WTC11 (cell line): ENCODE data around the gene SSU72. TPM values are rescaled to one million over a fixed set of nuclear protein-coding genes. Genes with fewer than 3 reads are reported as not detected.

Experiments
- ATAC-seq: fragments of 200-7000 bp; cut with Tn5 transposase; 2 replicates; pipeline ENCODE4 v1.10.0; 2021; ENCODE audit warnings: mild to moderate bottlenecking, moderate library complexity
- CTCF ChIA-PET: fragments of 300-600 bp; sonication (Branson Sonifier 250); formaldehyde crosslinking; loops from one replicate; lab custom pipeline; 2021; ENCODE audit warnings: antibody characterized with exemption; lab: Charles Lee
- POLR2A ChIA-PET: fragments of 350-600 bp; sonication (Branson Sonifier 250); formaldehyde crosslinking; loops from one replicate; lab custom pipeline; 2021; ENCODE audit warnings: antibody characterized with exemption; lab: Charles Lee
- DNase-seq: peaks from one replicate; pipeline ENCODE4 v3.0.0; 2021; ENCODE audit warnings: low spot score
- H3K27ac Mint-ChIP-seq: 2 replicates; pipeline ENCODE4 v1.8.0; 2021; ENCODE audit warnings: mixed read lengths
- H3K27me3 Mint-ChIP-seq: 2 replicates; pipeline ENCODE4 v1.8.0; 2021; ENCODE audit warnings: low read depth, mild to moderate bottlenecking, moderate library complexity, mixed read lengths
- H3K36me3 Mint-ChIP-seq: 2 replicates; pipeline ENCODE4 v1.8.0; 2021; ENCODE audit warnings: mixed read lengths
- H3K4me1 Mint-ChIP-seq: 2 replicates; pipeline ENCODE4 v1.8.0; 2022; ENCODE audit warnings: mixed read lengths
- H3K4me3 Mint-ChIP-seq: 2 replicates; pipeline ENCODE4 v1.8.0; 2021; ENCODE audit warnings: mild to moderate bottlenecking, moderate library complexity, mixed read lengths
- H3K9me3 Mint-ChIP-seq: 2 replicates; pipeline ENCODE4 v1.8.0; 2021; ENCODE audit warnings: mixed read lengths
- ETV6 ChIP-seq: sonication (generic); formaldehyde crosslinking; IDR thresholded peaks from 2 replicates; pipeline ENCODE4 v1.8.1; 2022; ENCODE audit warnings: mild to moderate bottlenecking, missing genetic modification reagents
- GRHL2 ChIP-seq: fragments of 250-450 bp; sonication (Bioruptor Pico); IDR thresholded peaks from 2 replicates; pipeline ENCODE4 v1.8.0; 2022; ENCODE audit warnings: mild to moderate bottlenecking, moderate library complexity; ENCODE audit not compliant: insufficient replicate concordance, severe bottlenecking
- GTF2I ChIP-seq: fragments of 250-450 bp; sonication (Bioruptor Pico); conservative IDR thresholded peaks from 2 replicates; pipeline ENCODE4 v1.4.0; 2021; ENCODE audit warnings: mild to moderate bottlenecking
- IRF2 ChIP-seq: sonication (generic); formaldehyde crosslinking; IDR thresholded peaks from 2 replicates; pipeline ENCODE4 v1.8.0; 2022; ENCODE audit warnings: low read depth, missing genetic modification reagents, borderline replicate concordance
- MXD4 ChIP-seq: fragments of 250-450 bp; sonication (Bioruptor Pico); IDR thresholded peaks from 2 replicates; pipeline ENCODE4 v1.8.0; 2021; ENCODE audit warnings: mild to moderate bottlenecking, moderate library complexity, borderline replicate concordance
- MYBL2 ChIP-seq: sonication (generic); formaldehyde crosslinking; IDR thresholded peaks from 2 replicates; pipeline ENCODE4 v1.8.1; 2023; ENCODE audit warnings: mild to moderate bottlenecking, moderate library complexity, missing genetic modification reagents
- NFE2L1 ChIP-seq: sonication (generic); formaldehyde crosslinking; IDR thresholded peaks from 2 replicates; pipeline ENCODE4 v1.8.1; 2023; ENCODE audit warnings: missing genetic modification reagents
- NR1H2 ChIP-seq: sonication (generic); formaldehyde crosslinking; IDR thresholded peaks from 2 replicates; pipeline ENCODE4 v1.9.0; 2021; ENCODE audit warnings: mild to moderate bottlenecking, moderate library complexity, missing genetic modification reagents
- NR2C2 ChIP-seq: sonication (generic); formaldehyde crosslinking; IDR thresholded peaks from 2 replicates; pipeline ENCODE4 v1.8.0; 2022; ENCODE audit warnings: mild to moderate bottlenecking, missing genetic modification reagents
- RORB ChIP-seq: fragments of 250-450 bp; sonication (Bioruptor Pico); IDR thresholded peaks from 2 replicates; pipeline ENCODE4 v1.9.0; 2021; ENCODE audit warnings: mild to moderate bottlenecking
- TEAD4 ChIP-seq: sonication (generic); formaldehyde crosslinking; IDR thresholded peaks from 2 replicates; pipeline ENCODE4 v1.8.0; 2022; ENCODE audit warnings: mild to moderate bottlenecking, missing genetic modification reagents
- ZNF121 ChIP-seq: sonication (generic); formaldehyde crosslinking; IDR thresholded peaks from 2 replicates; pipeline ENCODE4 v1.8.0; 2023; ENCODE audit warnings: missing genetic modification reagents
- ZNF138 ChIP-seq: sonication (generic); formaldehyde crosslinking; conservative IDR thresholded peaks from 2 replicates; pipeline ENCODE4 v1.8.1; 2022; ENCODE audit warnings: mild to moderate bottlenecking, moderate library complexity, missing genetic modification reagents
- ZNF317 ChIP-seq: sonication (generic); formaldehyde crosslinking; IDR thresholded peaks from 2 replicates; pipeline ENCODE4 v1.8.1; 2023; ENCODE audit warnings: low read depth, mild to moderate bottlenecking, moderate library complexity, missing genetic modification reagents, borderline replicate concordance
- ZNF396 ChIP-seq: fragments of 250-450 bp; sonication (Bioruptor Pico); IDR thresholded peaks from 2 replicates; pipeline ENCODE4 v1.8.0; 2021; ENCODE audit warnings: mild to moderate bottlenecking, moderate library complexity, borderline replicate concordance
- total RNA-seq: library from RNA; stranded (reverse); gene quantifications from 3 replicates; pipeline ENCODE4 v1.2.3, GENCODE V29; 2021
- TF ChIP-seq, protein P1 (sequence below): sonication (generic); formaldehyde crosslinking; IDR thresholded peaks from 2 replicates; pipeline ENCODE4 v1.8.1; 2022; ENCODE audit warnings: low read depth, mild to moderate bottlenecking, moderate library complexity, missing genetic modification reagents, borderline replicate concordance
- TF ChIP-seq, protein P2 (sequence below): fragments of 250-450 bp; sonication (Bioruptor Pico); IDR thresholded peaks from 2 replicates; pipeline ENCODE4 v1.8.0; 2021; ENCODE audit warnings: mild to moderate bottlenecking
- TF ChIP-seq, protein P3 (sequence below): fragments of 250-450 bp; sonication (Bioruptor Pico); conservative IDR thresholded peaks from 2 replicates; pipeline ENCODE4 v1.9.0; 2021; ENCODE audit warnings: mild to moderate bottlenecking
- TF ChIP-seq, protein P4 (sequence below): sonication (generic); formaldehyde crosslinking; IDR thresholded peaks from 2 replicates; pipeline ENCODE4 v1.8.1; 2023; ENCODE audit warnings: mild to moderate bottlenecking, missing genetic modification reagents
- TF ChIP-seq, protein P5 (sequence below): sonication (generic); formaldehyde crosslinking; IDR thresholded peaks from 2 replicates; pipeline ENCODE4 v1.8.1; 2022; ENCODE audit warnings: mild to moderate bottlenecking, missing genetic modification reagents, moderate library complexity, borderline replicate concordance
- TF ChIP-seq, protein P6 (sequence below): sonication (generic); formaldehyde crosslinking; IDR thresholded peaks from 2 replicates; pipeline ENCODE4 v1.8.1; 2023; ENCODE audit warnings: mild to moderate bottlenecking, moderate library complexity, missing genetic modification reagents
- TF ChIP-seq, protein P7 (sequence below): fragments of 250-450 bp; sonication (Bioruptor Pico); IDR thresholded peaks from 2 replicates; pipeline ENCODE4 v1.9.0; 2021; ENCODE audit warnings: moderate library complexity, mild to moderate bottlenecking, inconsistent platforms, borderline replicate concordance

SSU72 gene
- total RNA-seq, 1 experiment from 2014 or later = 158 TPM

DNA sequence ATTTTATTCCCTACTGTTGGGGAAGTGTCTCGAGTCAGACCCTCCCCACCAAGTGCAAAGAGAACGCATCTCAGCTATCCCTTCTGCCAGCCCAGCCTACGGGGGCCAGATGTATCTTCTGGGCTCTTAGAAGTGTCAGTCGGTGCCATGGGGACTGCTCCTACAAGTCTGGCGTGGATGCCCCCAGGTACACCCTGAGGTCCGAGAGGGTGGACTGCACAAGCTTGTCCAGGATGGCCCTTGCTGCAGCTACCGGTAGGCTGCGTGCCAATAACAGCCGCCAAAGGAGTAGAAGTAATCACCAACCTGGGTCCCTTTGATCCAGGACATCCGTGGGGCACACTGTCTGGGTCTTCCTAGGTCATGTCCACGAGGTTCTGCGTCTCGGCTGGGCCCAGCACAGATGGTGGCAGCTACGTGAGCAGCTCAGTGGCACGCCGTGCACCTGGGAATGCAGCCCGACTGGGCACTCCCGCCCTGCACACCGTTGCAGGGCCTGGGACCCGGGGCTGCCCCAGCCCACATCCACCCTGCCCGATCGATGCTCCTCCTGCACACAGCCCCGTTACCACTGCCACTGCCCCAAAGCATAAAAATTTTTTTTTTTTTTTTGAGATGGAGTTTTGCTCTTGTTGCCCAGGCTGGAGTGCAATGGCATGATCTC lies 8.8 kb upstream of the SSU72 start:
- ChIA-PET CTCF (interaction anchor here (0.6 kb wide), 1 partner anchor 176 kb away, joined by 3 read pairs; no protein-coding TSS in a partner anchor), POLR2A (no interaction called here)
- Mint-ChIP-seq H3K36me3 (no peaks in the 10 kb centered on the region), H3K27ac (no peak overlapping the region), H3K4me3 (no peak overlapping the region), H3K9me3 (no peaks in the 10 kb centered on the region), H3K27me3 (peaks cover 30% of the 10 kb centered on the region), H3K4me1 (no peaks in the 10 kb centered on the region)
- TF ChIP-seq GTF2I (CRISPR knock-in tag) (no peak), NR1H2 (CRISPR knock-in tag) (no peak), ZNF121 (CRISPR knock-in tag) (no peak), ZNF396 (no peak), IRF2 (CRISPR knock-in tag) (no peak), NFE2L1 (CRISPR knock-in tag) (no peak), MXD4 (CRISPR knock-in tag) (no peak)
- TF ChIP-seq, protein P1, sequence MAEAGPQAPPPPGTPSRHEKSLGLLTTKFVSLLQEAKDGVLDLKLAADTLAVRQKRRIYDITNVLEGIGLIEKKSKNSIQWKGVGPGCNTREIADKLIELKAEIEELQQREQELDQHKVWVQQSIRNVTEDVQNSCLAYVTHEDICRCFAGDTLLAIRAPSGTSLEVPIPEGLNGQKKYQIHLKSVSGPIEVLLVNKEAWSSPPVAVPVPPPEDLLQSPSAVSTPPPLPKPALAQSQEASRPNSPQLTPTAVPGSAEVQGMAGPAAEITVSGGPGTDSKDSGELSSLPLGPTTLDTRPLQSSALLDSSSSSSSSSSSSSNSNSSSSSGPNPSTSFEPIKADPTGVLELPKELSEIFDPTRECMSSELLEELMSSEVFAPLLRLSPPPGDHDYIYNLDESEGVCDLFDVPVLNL = no peak
- TF ChIP-seq, protein P2, sequence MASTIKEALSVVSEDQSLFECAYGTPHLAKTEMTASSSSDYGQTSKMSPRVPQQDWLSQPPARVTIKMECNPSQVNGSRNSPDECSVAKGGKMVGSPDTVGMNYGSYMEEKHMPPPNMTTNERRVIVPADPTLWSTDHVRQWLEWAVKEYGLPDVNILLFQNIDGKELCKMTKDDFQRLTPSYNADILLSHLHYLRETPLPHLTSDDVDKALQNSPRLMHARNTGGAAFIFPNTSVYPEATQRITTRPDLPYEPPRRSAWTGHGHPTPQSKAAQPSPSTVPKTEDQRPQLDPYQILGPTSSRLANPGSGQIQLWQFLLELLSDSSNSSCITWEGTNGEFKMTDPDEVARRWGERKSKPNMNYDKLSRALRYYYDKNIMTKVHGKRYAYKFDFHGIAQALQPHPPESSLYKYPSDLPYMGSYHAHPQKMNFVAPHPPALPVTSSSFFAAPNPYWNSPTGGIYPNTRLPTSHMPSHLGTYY (CRISPR knock-in tag) = no peak
- no peak for DNase-seq
- no peak for ATAC-seq

DNA sequence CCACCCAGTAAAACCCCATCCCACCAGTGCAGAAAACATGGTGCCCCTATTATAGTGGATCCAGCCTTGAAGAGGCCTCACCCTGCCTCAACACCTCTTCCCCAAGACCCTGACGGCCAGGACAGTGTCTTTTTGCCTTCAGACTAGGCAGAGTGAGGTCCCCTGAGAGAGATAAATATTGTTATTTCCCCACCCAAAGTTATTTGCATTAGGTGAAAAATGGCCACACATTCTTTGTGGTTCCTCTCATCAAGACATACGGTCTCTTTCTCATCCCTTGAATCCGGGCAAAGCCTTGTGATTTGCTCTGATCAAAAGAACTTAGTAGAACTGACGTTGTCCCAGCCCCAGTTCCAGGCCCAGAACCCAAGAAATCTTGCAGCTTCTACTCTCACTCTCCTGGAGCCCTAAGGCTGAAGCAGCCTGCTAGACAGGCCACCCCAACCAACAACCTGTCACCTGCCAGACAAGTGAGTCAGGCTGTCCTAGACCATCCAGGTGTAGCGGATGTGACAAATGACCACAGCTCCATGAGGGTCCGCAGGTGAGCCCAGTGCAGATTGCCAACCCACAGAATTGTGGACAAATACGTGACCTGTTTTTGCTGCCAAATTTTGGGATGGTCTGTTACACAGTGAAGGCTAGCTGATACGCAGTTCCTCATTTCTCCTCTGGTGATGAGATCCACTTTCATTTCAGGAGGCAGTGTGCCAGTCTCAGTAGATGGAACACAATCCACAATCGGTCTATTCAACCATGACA lies 8.1 kb upstream of the SSU72 start:
- Mint-ChIP-seq H3K4me1 (no peaks in the 10 kb centered on the region), H3K36me3 (no peaks in the 10 kb centered on the region), H3K9me3 (no peaks in the 10 kb centered on the region), H3K27me3 (peaks cover 30% of the 10 kb centered on the region), H3K4me3 (no peak overlapping the region)
- DNase-seq = no peak
- ChIA-PET CTCF (no interaction called here), POLR2A (no interaction called here)
- no peak for ATAC-seq
- TF ChIP-seq, protein P3, sequence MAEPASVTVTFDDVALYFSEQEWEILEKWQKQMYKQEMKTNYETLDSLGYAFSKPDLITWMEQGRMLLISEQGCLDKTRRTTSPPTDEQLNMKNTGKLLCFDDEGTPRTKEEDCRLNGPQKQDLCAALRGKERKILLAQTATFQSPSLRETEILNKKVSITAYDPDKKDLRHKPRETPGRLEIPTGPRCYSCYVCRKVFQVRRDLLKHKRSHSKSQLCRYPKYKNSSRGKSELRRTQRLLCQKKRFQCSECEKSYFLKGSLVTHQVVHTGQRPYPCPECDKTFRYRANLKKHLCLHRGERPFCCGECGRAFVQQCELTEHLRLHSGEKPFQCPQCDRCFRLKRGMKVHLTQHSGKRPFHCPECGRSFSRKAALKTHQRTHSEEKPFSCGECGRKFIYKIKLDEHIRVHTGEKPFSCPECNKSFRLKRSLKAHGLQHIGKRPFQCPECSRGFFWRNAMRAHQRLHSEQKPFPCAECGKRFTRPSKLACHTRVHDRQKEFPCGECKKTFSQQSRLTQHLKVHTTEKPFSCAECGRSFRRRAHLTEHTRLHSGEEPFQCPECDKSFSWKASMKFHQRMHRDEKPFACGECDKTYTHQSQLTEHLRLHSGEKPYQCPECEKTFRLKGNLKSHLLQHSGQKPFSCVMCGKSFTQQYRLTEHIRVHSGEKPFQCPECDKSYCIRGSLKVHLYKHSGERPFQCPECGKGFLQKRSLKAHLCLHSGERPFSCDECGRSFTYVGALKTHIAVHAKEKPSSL (CRISPR knock-in tag) = no peak
- TF ChIP-seq ZNF317 (no peak), NR2C2 (CRISPR knock-in tag) (no peak), TEAD4 (no peak), ZNF138 (CRISPR knock-in tag) (no peak), ETV6 (CRISPR knock-in tag) (no peak), GRHL2 (no peak), ZNF396 (no peak), MYBL2 (CRISPR knock-in tag) (no peak), RORB (CRISPR knock-in tag) (no peak), NFE2L1 (CRISPR knock-in tag) (no peak)
- TF ChIP-seq, protein P4, sequence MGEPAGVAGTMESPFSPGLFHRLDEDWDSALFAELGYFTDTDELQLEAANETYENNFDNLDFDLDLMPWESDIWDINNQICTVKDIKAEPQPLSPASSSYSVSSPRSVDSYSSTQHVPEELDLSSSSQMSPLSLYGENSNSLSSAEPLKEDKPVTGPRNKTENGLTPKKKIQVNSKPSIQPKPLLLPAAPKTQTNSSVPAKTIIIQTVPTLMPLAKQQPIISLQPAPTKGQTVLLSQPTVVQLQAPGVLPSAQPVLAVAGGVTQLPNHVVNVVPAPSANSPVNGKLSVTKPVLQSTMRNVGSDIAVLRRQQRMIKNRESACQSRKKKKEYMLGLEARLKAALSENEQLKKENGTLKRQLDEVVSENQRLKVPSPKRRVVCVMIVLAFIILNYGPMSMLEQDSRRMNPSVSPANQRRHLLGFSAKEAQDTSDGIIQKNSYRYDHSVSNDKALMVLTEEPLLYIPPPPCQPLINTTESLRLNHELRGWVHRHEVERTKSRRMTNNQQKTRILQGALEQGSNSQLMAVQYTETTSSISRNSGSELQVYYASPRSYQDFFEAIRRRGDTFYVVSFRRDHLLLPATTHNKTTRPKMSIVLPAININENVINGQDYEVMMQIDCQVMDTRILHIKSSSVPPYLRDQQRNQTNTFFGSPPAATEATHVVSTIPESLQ (CRISPR knock-in tag) = no peak
- TF ChIP-seq, protein P5, sequence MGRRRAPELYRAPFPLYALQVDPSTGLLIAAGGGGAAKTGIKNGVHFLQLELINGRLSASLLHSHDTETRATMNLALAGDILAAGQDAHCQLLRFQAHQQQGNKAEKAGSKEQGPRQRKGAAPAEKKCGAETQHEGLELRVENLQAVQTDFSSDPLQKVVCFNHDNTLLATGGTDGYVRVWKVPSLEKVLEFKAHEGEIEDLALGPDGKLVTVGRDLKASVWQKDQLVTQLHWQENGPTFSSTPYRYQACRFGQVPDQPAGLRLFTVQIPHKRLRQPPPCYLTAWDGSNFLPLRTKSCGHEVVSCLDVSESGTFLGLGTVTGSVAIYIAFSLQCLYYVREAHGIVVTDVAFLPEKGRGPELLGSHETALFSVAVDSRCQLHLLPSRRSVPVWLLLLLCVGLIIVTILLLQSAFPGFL (CRISPR knock-in tag) = no peak
- TF ChIP-seq, protein P6, sequence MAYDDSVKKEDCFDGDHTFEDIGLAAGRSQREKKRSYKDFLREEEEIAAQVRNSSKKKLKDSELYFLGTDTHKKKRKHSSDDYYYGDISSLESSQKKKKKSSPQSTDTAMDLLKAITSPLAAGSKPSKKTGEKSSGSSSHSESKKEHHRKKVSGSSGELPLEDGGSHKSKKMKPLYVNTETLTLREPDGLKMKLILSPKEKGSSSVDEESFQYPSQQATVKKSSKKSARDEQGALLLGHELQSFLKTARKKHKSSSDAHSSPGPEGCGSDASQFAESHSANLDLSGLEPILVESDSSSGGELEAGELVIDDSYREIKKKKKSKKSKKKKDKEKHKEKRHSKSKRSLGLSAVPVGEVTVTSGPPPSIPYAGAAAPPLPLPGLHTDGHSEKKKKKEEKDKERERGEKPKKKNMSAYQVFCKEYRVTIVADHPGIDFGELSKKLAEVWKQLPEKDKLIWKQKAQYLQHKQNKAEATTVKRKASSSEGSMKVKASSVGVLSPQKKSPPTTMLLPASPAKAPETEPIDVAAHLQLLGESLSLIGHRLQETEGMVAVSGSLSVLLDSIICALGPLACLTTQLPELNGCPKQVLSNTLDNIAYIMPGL (CRISPR knock-in tag) = no peak
- TF ChIP-seq, protein P7, sequence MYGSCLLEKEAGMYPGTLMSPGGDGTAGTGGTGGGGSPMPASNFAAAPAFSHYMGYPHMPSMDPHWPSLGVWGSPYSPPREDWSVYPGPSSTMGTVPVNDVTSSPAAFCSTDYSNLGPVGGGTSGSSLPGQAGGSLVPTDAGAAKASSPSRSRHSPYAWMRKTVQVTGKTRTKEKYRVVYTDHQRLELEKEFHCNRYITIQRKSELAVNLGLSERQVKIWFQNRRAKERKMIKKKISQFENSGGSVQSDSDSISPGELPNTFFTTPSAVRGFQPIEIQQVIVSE (CRISPR knock-in tag) = no peak
- TF ChIP-seq, all 79 proteins: peak for 0
- H3K27ac Mint-ChIP-seq = no peak overlapping the region
